Measurements from ENCODE around the gene ADGRE1.

Gene ADGRE1

DNA sequence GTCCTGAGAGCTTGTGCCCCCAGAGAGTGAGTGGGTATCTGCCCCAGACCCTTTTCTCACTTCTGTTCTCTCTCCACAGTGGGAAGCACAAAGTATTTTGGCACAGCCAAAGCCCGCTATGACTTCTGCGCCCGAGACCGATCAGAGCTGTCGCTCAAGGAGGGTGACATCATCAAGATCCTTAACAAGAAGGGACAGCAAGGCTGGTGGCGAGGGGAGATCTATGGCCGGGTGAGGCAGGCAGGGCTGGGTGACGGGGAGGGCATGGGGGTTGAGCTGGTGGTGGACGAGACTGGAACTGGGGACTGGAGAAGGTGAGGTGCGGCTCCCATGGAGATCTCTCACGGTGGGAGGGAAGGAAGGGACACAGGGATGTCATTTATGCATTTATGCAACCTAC is 33.5 kb upstream of the ADGRE1 start:
- no peak overlapping the region for H3K18ac ChIP-seq (ENCODE audit: low read depth in 1 of 2, low read length in 2 of 2)
- H4K91ac ChIP-seq (ENCODE audit: low read length), result no peak overlapping the region
- H3K9me3 ChIP-seq (ENCODE audit: control insufficient read depth, low read length), result no peaks in the 10 kb centered on the region
- H3K36me3 ChIP-seq (ENCODE audit: control insufficient read depth in 1 of 2, insufficient read depth in 2 of 2, low read depth in 1 of 2, low read length in 2 of 2), result no peaks in the 10 kb centered on the region
- no peak overlapping the region for H2BK15ac ChIP-seq (ENCODE audit: low read depth, poor library complexity, severe bottlenecking)
- no peak overlapping the region for H2BK5ac ChIP-seq (ENCODE audit: low read depth, low read length, poor library complexity, severe bottlenecking)
- no peak overlapping the region for H4K8ac ChIP-seq (ENCODE audit: low read length)
- no peak for DNase-seq
- H3K4ac ChIP-seq (ENCODE audit: low read depth in 1 of 2, low read length in 2 of 2), result no peak overlapping the region
- H3K4me2 ChIP-seq (ENCODE audit: low read length, poor library complexity, severe bottlenecking), result no peak overlapping the region
- H3K4me1 ChIP-seq (ENCODE audit: control insufficient read depth, insufficient read depth, low read depth, low read length), result no peaks in the 10 kb centered on the region
- H2BK12ac ChIP-seq (ENCODE audit: low read length in 2 of 2), result no peak overlapping the region
- no peak overlapping the region for H3K4me3 ChIP-seq (ENCODE audit: insufficient read depth in 1 of 2, low read depth in 1 of 2, low read length in 2 of 2)
- H3K9ac ChIP-seq (ENCODE audit: low read length), result no peak overlapping the region
- no peaks in the 10 kb centered on the region for H3K79me1 ChIP-seq (replicated peaks; ENCODE audit: low read length, poor library complexity, severe bottlenecking)
- no peak overlapping the region for H3K27ac ChIP-seq (ENCODE audit: low read length, poor library complexity, severe bottlenecking)
- WGBS, result 79% methylated on average over 10 of the region's 11 CpGs
- no peak overlapping the region for H2AK5ac ChIP-seq (ENCODE audit: low read length, severe bottlenecking)
- no peak overlapping the region for H2AFZ ChIP-seq (ENCODE audit: low read depth, low read length)
- H2BK120ac ChIP-seq (ENCODE audit: low read depth, low read length), result no peak overlapping the region
- no peak overlapping the region for H3K23ac ChIP-seq (ENCODE audit: low read length in 2 of 2)
- peaks cover 0 to 31% of the 10 kb centered on the region in 2 experiments for H3K27me3 ChIP-seq (ENCODE audit: control insufficient read depth in 1 of 2, insufficient read depth in 1 of 2, low read length in 2 of 2)
- no peak overlapping the region for H3K14ac ChIP-seq (ENCODE audit: low read length in 2 of 2)

DNA sequence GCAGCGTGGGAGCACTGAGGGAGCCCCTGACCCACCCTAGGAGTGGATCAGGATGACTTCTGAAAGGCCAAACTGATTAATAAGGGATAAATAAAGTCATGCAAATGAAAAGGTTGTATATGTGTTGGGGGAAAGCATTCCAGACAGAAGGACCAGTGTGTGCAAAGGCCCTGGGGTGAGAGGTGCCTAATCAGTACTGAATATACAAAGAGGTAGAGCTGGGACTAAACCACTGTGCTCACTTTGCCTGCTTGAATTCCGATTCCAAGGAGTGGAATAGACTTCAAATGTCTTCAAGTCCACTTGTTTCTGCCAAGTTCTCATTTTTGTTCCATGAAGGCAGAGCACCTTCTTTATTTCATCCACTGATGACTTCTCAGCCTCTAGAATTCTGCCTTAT is 32.6 kb upstream of the ADGRE1 start:
- no peak overlapping the region for H2AK5ac ChIP-seq (ENCODE audit: low read length, severe bottlenecking)
- H3K4ac ChIP-seq (ENCODE audit: low read depth in 1 of 2, low read length in 2 of 2), result no peak overlapping the region
- H3K4me2 ChIP-seq (ENCODE audit: low read length, poor library complexity, severe bottlenecking), result no peak overlapping the region
- H3K27me3 ChIP-seq (ENCODE audit: control insufficient read depth in 1 of 2, insufficient read depth in 1 of 2, low read length in 2 of 2), result peaks cover 0 to 31% of the 10 kb centered on the region in 2 experiments
- H3K9me3 ChIP-seq (ENCODE audit: control insufficient read depth, low read length), result no peaks in the 10 kb centered on the region
- no peak for DNase-seq
- no peak overlapping the region for H3K9ac ChIP-seq (ENCODE audit: low read length)
- no peak overlapping the region for H2BK120ac ChIP-seq (ENCODE audit: low read depth, low read length)
- H3K14ac ChIP-seq (ENCODE audit: low read length in 2 of 2), result no peak overlapping the region
- H4K8ac ChIP-seq (ENCODE audit: low read length), result no peak overlapping the region
- 61% methylated on average over 2 of the region's 2 CpGs for WGBS
- no peaks in the 10 kb centered on the region for H3K79me1 ChIP-seq (replicated peaks; ENCODE audit: low read length, poor library complexity, severe bottlenecking)
- H3K23ac ChIP-seq (ENCODE audit: low read length in 2 of 2), result no peak overlapping the region
- no peak overlapping the region for H2AFZ ChIP-seq (ENCODE audit: low read depth, low read length)
- no peaks in the 10 kb centered on the region for H3K4me1 ChIP-seq (ENCODE audit: control insufficient read depth, insufficient read depth, low read depth, low read length)
- no peak overlapping the region for H4K91ac ChIP-seq (ENCODE audit: low read length)
- no peak overlapping the region for H2BK15ac ChIP-seq (ENCODE audit: low read depth, poor library complexity, severe bottlenecking)
- H3K4me3 ChIP-seq (ENCODE audit: insufficient read depth in 1 of 2, low read depth in 1 of 2, low read length in 2 of 2), result no peak overlapping the region
- no peak overlapping the region for H2BK5ac ChIP-seq (ENCODE audit: low read depth, low read length, poor library complexity, severe bottlenecking)
- H3K27ac ChIP-seq (ENCODE audit: low read length, poor library complexity, severe bottlenecking), result no peak overlapping the region
- H2BK12ac ChIP-seq (ENCODE audit: low read length in 2 of 2), result no peak overlapping the region
- no peaks in the 10 kb centered on the region for H3K36me3 ChIP-seq (ENCODE audit: control insufficient read depth in 1 of 2, insufficient read depth in 2 of 2, low read depth in 1 of 2, low read length in 2 of 2)
- H3K18ac ChIP-seq (ENCODE audit: low read depth in 1 of 2, low read length in 2 of 2), result no peak overlapping the region

DNA sequence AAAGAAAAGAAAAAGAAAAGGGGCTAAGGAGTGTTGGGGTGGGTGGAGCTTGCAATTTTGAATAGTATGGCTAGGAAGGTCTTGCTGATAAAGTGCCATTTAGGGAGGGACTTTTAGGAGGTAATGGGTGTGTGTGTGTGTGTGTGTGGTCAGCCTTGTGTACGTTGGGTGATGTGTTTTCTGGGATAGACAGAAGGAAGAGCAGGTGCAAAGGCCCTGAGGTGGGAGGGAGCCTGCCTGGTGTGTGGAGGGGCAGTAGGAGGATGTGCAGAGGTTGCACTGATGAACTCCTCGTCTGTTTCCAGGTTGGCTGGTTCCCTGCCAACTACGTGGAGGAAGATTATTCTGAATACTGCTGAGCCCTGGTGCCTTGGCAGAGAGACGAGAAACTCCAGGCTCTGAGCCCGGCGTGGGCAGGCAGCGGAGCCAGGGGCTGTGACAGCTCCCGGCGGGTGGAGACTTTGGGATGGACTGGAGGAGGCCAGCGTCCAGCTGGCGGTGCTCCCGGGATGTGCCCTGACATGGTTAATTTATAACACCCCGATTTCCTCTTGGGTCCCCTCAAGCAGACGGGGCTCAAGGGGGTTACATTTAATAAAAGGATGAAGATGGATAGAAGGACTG is 30.5 kb upstream of the ADGRE1 start:
- no peak overlapping the region for H2AFZ ChIP-seq (ENCODE audit: low read depth, low read length)
- H3K18ac ChIP-seq (ENCODE audit: low read depth in 1 of 2, low read length in 2 of 2), result no peak overlapping the region
- no peak overlapping the region for H3K27ac ChIP-seq (ENCODE audit: low read length, poor library complexity, severe bottlenecking)
- H3K14ac ChIP-seq (ENCODE audit: low read length in 2 of 2), result no peak overlapping the region
- H2AK5ac ChIP-seq (ENCODE audit: low read length, severe bottlenecking), result no peak overlapping the region
- no peak overlapping the region for H3K4me3 ChIP-seq (ENCODE audit: insufficient read depth in 1 of 2, low read depth in 1 of 2, low read length in 2 of 2)
- no peak overlapping the region for H4K91ac ChIP-seq (ENCODE audit: low read length)
- H3K4ac ChIP-seq (ENCODE audit: low read depth in 1 of 2, low read length in 2 of 2), result no peak overlapping the region
- no peak overlapping the region for H2BK5ac ChIP-seq (ENCODE audit: low read depth, low read length, poor library complexity, severe bottlenecking)
- no peaks in the 10 kb centered on the region for H3K9me3 ChIP-seq (ENCODE audit: control insufficient read depth, low read length)
- H2BK15ac ChIP-seq (ENCODE audit: low read depth, poor library complexity, severe bottlenecking), result no peak overlapping the region
- peaks cover 0 to 33% of the 10 kb centered on the region in 2 experiments for H3K27me3 ChIP-seq (ENCODE audit: control insufficient read depth in 1 of 2, insufficient read depth in 1 of 2, low read length in 2 of 2)
- H2BK12ac ChIP-seq (ENCODE audit: low read length in 2 of 2), result no peak overlapping the region
- 83% methylated on average over 12 of the region's 14 CpGs for WGBS
- no peak overlapping the region for H3K4me2 ChIP-seq (ENCODE audit: low read length, poor library complexity, severe bottlenecking)
- H3K23ac ChIP-seq (ENCODE audit: low read length in 2 of 2), result no peak overlapping the region
- no peaks in the 10 kb centered on the region for H3K36me3 ChIP-seq (ENCODE audit: control insufficient read depth in 1 of 2, insufficient read depth in 2 of 2, low read depth in 1 of 2, low read length in 2 of 2)
- H4K8ac ChIP-seq (ENCODE audit: low read length), result no peak overlapping the region
- H3K79me1 ChIP-seq (replicated peaks; ENCODE audit: low read length, poor library complexity, severe bottlenecking), result no peaks in the 10 kb centered on the region
- no peak overlapping the region for H2BK120ac ChIP-seq (ENCODE audit: low read depth, low read length)
- no peaks in the 10 kb centered on the region for H3K4me1 ChIP-seq (ENCODE audit: control insufficient read depth, insufficient read depth, low read depth, low read length)
- H3K9ac ChIP-seq (ENCODE audit: low read length), result no peak overlapping the region
- no peak for DNase-seq

DNA sequence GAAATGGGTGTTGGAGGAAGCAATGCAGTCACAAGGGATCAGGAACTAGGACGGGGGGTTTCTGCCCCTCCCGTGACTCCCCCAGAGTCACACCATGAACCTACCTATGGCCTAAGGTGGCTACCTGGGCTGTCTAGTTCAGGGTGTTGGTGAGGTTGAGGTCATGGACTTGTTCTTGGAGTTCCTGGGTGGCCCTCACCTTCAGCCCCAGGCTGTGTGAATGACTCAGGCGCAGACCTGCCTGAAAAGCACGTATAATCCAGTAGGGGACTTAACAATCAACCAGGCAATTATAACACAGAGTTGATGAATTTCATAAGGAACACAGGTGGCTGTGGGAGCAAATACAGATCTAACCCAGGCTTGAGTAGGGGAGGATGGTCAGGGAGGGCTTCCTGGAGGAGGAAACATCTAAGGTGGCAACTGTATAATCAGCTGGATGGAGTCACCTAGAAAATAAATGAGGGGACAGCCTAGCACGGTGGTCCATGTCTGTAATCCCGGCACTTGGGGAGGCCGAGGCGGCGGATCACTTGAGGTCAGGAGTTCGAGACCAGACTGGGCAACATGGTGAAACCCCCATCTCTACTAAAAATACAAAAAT is 25.6 kb upstream of the ADGRE1 start:
- H3K9me3 ChIP-seq (ENCODE audit: control insufficient read depth, low read length), result no peaks in the 10 kb centered on the region
- no peak overlapping the region for H3K23ac ChIP-seq (ENCODE audit: low read length in 2 of 2)
- peaks cover 0 to 10% of the 10 kb centered on the region in 2 experiments for H3K27me3 ChIP-seq (ENCODE audit: control insufficient read depth in 1 of 2, insufficient read depth in 1 of 2, low read length in 2 of 2)
- no peak overlapping the region for H2BK15ac ChIP-seq (ENCODE audit: low read depth, poor library complexity, severe bottlenecking)
- H2BK120ac ChIP-seq (ENCODE audit: low read depth, low read length), result no peak overlapping the region
- no peak overlapping the region for H3K14ac ChIP-seq (ENCODE audit: low read length in 2 of 2)
- H3K4me3 ChIP-seq (ENCODE audit: insufficient read depth in 1 of 2, low read depth in 1 of 2, low read length in 2 of 2), result no peak overlapping the region
- H4K8ac ChIP-seq (ENCODE audit: low read length), result no peak overlapping the region
- no peak overlapping the region for H2AK5ac ChIP-seq (ENCODE audit: low read length, severe bottlenecking)
- no peak overlapping the region for H2BK5ac ChIP-seq (ENCODE audit: low read depth, low read length, poor library complexity, severe bottlenecking)
- no peak overlapping the region for H4K91ac ChIP-seq (ENCODE audit: low read length)
- H3K79me1 ChIP-seq (replicated peaks; ENCODE audit: low read length, poor library complexity, severe bottlenecking), result no peaks in the 10 kb centered on the region
- no peak overlapping the region for H2AFZ ChIP-seq (ENCODE audit: low read depth, low read length)
- H3K18ac ChIP-seq (ENCODE audit: low read depth in 1 of 2, low read length in 2 of 2), result no peak overlapping the region
- H3K36me3 ChIP-seq (ENCODE audit: control insufficient read depth in 1 of 2, insufficient read depth in 2 of 2, low read depth in 1 of 2, low read length in 2 of 2), result no peaks in the 10 kb centered on the region
- H3K9ac ChIP-seq (ENCODE audit: low read length), result no peak overlapping the region
- 93% methylated on average over 8 of the region's 10 CpGs for WGBS
- H3K27ac ChIP-seq (ENCODE audit: low read length, poor library complexity, severe bottlenecking), result no peak overlapping the region
- DNase-seq, result no peak
- no peak overlapping the region for H3K4me2 ChIP-seq (ENCODE audit: low read length, poor library complexity, severe bottlenecking)
- peaks cover 2% of the 10 kb centered on the region for H3K4me1 ChIP-seq (ENCODE audit: control insufficient read depth, insufficient read depth, low read depth, low read length)
- no peak overlapping the region for H2BK12ac ChIP-seq (ENCODE audit: low read length in 2 of 2)
- H3K4ac ChIP-seq (ENCODE audit: low read depth in 1 of 2, low read length in 2 of 2), result no peak overlapping the region

Measured in mesenchymal stem cell (in vitro differentiated cells and primary cell).